ENCODE data around the gene ACAD10.

DNA sequence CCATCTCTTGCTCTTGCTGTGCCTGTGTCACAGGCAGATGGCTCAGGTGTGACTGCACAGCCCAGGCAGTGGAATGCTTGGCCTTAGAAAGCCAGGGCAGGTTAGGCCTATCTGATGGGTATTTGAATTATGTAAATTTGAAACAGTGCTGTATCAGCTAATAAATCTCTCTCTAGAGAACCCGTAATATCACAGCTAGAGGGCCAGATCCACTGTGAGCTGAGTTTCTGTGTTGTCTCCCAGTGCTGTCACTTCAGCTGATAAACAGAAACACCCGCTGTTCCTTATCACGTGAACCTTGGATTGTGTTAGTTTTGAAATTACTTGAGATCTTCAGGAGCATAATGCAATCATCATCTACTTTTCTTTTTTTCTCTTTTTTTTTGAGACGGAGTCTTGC, 59.4 kb downstream of the ACAD10 start:
- TF ChIP-seq, protein P1, sequence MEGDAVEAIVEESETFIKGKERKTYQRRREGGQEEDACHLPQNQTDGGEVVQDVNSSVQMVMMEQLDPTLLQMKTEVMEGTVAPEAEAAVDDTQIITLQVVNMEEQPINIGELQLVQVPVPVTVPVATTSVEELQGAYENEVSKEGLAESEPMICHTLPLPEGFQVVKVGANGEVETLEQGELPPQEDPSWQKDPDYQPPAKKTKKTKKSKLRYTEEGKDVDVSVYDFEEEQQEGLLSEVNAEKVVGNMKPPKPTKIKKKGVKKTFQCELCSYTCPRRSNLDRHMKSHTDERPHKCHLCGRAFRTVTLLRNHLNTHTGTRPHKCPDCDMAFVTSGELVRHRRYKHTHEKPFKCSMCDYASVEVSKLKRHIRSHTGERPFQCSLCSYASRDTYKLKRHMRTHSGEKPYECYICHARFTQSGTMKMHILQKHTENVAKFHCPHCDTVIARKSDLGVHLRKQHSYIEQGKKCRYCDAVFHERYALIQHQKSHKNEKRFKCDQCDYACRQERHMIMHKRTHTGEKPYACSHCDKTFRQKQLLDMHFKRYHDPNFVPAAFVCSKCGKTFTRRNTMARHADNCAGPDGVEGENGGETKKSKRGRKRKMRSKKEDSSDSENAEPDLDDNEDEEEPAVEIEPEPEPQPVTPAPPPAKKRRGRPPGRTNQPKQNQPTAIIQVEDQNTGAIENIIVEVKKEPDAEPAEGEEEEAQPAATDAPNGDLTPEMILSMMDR (IDR thresholded peaks at IDR 0.05 in 2 of 3, conservative IDR thresholded peaks at IDR 0.05 in 1 of 3; ENCODE audit: borderline replicate concordance in 1 of 3, insufficient read depth in 1 of 3, low read depth in 2 of 3, low read length in 2 of 3), result no peak
- TF ChIP-seq, protein P2, sequence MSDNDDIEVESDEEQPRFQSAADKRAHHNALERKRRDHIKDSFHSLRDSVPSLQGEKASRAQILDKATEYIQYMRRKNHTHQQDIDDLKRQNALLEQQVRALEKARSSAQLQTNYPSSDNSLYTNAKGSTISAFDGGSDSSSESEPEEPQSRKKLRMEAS (IDR thresholded peaks at IDR 0.05), result no peak
- TF ChIP-seq POLR2AphosphoS5 (IDR thresholded peaks at IDR 0.05; ENCODE audit: low read depth, low read length) (no peak), EZH2phosphoT487 (IDR thresholded peaks at IDR 0.05; ENCODE audit: borderline replicate concordance) (no peak), EZH2 (IDR thresholded peaks at IDR 0.05) (no peak), POLR2A (IDR thresholded peaks at IDR 0.05; ENCODE audit: borderline replicate concordance, extremely low read depth, insufficient read depth, insufficient read length) (no peak), SP1 (IDR thresholded peaks at IDR 0.05; ENCODE audit: low read depth) (no peak), ZFX (IDR thresholded peaks at IDR 0.05) (no peak), FOSL1 (IDR thresholded peaks at IDR 0.05; ENCODE audit: low read depth) (no peak), CEBPB (IDR thresholded peaks at IDR 0.05; ENCODE audit: low read depth) (no peak)

Data from HCT116 (cell line).